Tibial nerve (tissue), 4 donors: ENCODE results near the gene OGFR. TPM values are rescaled to one million over a fixed set of nuclear protein-coding genes. Genes with fewer than 3 reads are reported as not detected.

Experiments
- DNase-seq, 2 donors: peaks; one replicate each; pipeline ENCODE4 v3.0.0-alpha.2; 2019; ENCODE audit warnings: low spot score in 2 of 2
- H3K27ac ChIP-seq, 4 donors: fragments of 200-600 bp; sonication (generic) in 3 of 4; one replicate each; pipeline ENCODE4 v1.5.1; 2017 to 2019; ENCODE audit warnings: mild to moderate bottlenecking in 1 of 4
- H3K27me3 ChIP-seq, 2 donors: fragments of 200-600 bp; sonication (generic) in 1 of 2; one replicate each; pipeline versions ENCODE4 v1.5.1 to v1.6.0; 2017 to 2019
- H3K36me3 ChIP-seq, 3 donors: fragments of 200-600 bp; sonication (generic); one replicate each; pipeline ENCODE4 v1.5.1; 2018 to 2019
- H3K4me1 ChIP-seq, 4 donors: fragments of 200-600 bp; sonication (generic) in 3 of 4; one replicate each; pipeline ENCODE4 v1.5.1; 2017 to 2019
- H3K4me3 ChIP-seq, 4 donors: fragments of 200-600 bp; sonication (generic) in 3 of 4; one replicate each; pipeline ENCODE4 v1.5.1; 2017 to 2019; ENCODE audit warnings: mild to moderate bottlenecking in 1 of 4, moderate library complexity in 1 of 4
- H3K9me3 ChIP-seq, 4 donors: fragments of 200-600 bp; sonication (generic) in 3 of 4; one replicate each; pipeline ENCODE4 v1.5.1; 2017 to 2019
- CTCF ChIP-seq, 5 experiments: fragments of 200-600 bp in 3 of 5; fragments of 450-650 bp in 2 of 5; sonication (generic) in 3 of 5; IDR thresholded peaks; one replicate each; pipeline ENCODE4 v1.5.1; 2016 to 2019; ENCODE audit warnings: antibody characterized with exemption in 5 of 5, mild to moderate bottlenecking in 3 of 5, moderate library complexity in 2 of 5
- EP300 ChIP-seq, 2 donors: sonication (generic); formaldehyde crosslinking; IDR thresholded peaks; one replicate each; pipeline ENCODE4 v1.6.1; 2017; ENCODE audit warnings: antibody characterized with exemption in 2 of 2, mild to moderate bottlenecking in 1 of 2
- POLR2A ChIP-seq, 2 donors: fragments of 450-650 bp; IDR thresholded peaks; one replicate each; pipeline ENCODE4 v1.6.1; 2017; ENCODE audit warnings: antibody characterized with exemption in 2 of 2, mild to moderate bottlenecking in 2 of 2, moderate library complexity in 2 of 2
- WGBS, 2 donors: methylation state at CpG; one replicate each; pipeline ENCODE4 v1.1.5; 2018; 5-methylcytosine and 5-hydroxymethylcytosine counted together
- total RNA-seq, 4 donors: library from RNA; depleted of rRNA; stranded (reverse); fragments of >200 nt; gene quantifications; one replicate each; pipeline ENCODE4 v1.1.0, GENCODE V29; 2016

OGFR gene
- total RNA-seq, 4 donors from 2014 or later: 67.1 to 108 (median 80.8) TPM

DNA sequence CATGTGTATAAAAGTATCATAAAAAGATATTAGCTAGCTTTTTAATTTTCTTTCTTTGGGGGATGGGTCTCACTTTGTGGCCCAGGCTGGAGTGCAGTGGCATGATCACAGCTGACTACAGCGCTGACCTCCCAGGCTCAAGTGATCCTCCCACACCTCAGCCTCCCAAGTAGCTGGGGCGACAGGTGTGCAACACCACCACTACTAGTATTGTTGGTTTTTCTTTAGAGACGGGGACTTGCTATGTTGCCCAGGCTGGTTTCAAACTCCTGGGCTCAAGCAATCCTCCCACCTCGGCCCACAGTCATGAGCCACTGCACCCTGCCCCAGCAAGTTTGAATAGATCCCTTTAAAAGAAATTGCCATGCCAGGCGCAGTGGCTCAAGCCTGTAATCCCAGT, 50.5 kb downstream of the OGFR start:
- no peak for DNase-seq
- Histone ChIP-seq H3K9me3 (no peaks in the 10 kb centered on the region), H3K36me3 (peaks cover 0 to 64% (median 0%) of the 10 kb centered on the region in 3 donors), H3K27ac (no peak overlapping the region), H3K4me1 (peaks cover 0 to 14% (median 3%) of the 10 kb centered on the region in 4 donors), H3K27me3 (no peaks in the 10 kb centered on the region), H3K4me3 (no peak overlapping the region)
- WGBS, 2 donors: 88 to 95% methylated on average over 5 of the region's 5 CpGs
- no peak for TF ChIP-seq CTCF (IDR thresholded peaks at IDR 0.05)
- no peak for TF ChIP-seq EP300 (IDR thresholded peaks at IDR 0.05)
- no peak for TF ChIP-seq POLR2A (IDR thresholded peaks at IDR 0.05)

DNA sequence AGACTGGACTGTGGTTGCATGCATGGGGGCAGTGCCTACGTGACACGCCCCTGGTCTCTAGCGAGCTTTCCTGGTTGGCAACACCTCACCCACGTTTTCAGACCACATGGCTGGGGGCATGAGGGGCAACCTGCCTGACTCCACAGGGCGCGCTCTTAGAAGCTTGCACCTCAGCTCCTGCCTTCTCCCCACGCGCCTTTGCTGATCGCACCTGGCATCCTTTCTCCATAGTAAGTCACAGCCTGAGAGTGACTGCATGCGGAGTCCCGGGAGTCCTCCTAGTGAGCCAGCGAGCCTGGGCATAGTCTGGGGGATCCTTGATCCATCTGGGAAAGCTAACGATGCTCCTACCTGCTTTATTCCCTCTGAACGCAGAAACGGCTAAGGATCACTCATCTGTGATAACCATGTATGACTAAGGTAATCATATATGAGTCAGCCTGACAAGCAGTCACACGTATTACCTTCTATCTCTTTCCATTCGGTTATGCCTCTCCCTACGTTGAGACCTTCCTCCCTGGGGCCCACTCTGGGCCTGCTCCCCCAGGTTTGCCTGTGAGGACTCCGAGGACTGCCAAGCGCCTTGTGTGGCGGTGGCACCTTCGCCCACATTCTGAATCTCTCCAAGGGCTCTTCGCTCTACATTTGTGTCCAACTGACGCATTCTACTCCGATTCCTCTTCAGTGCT, 52.4 kb downstream of the OGFR start:
- WGBS, 2 donors: 91 to 95% methylated on average over 25 of the region's 25 CpGs
- Histone ChIP-seq H3K27ac (no peak overlapping the region), H3K4me3 (no peak overlapping the region), H3K9me3 (no peaks in the 10 kb centered on the region), H3K36me3 (peaks cover 0 to 58% (median 0%) of the 10 kb centered on the region in 3 donors), H3K27me3 (no peaks in the 10 kb centered on the region), H3K4me1 (peaks cover 0 to 19% (median 10%) of the 10 kb centered on the region in 4 donors)
- no peak for DNase-seq
- no peak for TF ChIP-seq POLR2A (IDR thresholded peaks at IDR 0.05)
- no peak for TF ChIP-seq CTCF (IDR thresholded peaks at IDR 0.05)
- TF ChIP-seq EP300 (IDR thresholded peaks at IDR 0.05): no peak

DNA sequence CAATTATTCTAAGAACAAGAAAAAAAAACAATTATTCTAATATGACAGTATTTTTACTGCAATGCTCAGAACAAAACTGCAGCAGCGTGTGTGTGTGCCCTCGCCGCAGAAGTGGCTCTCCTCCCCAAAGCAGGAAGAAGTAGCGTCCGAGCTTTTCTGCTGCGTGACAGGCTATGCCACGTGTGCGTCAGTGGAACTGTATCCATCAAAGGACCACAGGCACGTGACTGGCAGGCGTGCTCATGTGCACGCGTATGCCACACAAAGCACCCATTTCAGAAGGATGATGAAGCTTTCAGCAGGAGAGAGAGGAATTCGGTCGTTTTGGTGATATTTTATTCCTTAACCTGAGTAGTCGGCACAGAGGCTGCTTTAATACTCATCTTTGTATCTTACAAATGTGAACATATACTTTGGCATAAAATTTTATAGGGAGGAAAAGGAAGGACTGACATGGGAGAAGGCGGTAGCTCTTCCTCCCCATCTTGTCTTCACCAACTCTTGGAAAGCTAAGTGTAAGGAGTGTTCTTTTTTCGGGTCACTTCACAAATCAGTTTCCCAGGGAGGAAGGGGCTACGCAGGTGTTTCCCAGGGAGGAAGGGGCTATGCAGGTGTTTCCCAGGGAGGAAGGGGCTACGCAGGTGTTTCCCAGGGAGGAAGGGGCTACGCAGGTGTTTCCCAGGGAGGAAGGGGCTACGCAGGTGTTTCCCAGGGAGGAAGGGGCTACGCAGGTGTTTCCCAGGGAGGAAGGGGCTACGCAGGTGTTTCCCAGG, 53.6 kb downstream of the OGFR start:
- peaks cover 0 to 26% (median 13%) of the 10 kb centered on the region in 4 donors for H3K4me1 ChIP-seq
- no peak overlapping the region for H3K27ac ChIP-seq
- H3K27me3 ChIP-seq: no peaks in the 10 kb centered on the region
- H3K9me3 ChIP-seq: no peaks in the 10 kb centered on the region
- no peak for TF ChIP-seq CTCF (IDR thresholded peaks at IDR 0.05)
- no peak for TF ChIP-seq EP300 (IDR thresholded peaks at IDR 0.05)
- TF ChIP-seq POLR2A (IDR thresholded peaks at IDR 0.05): no peak
- peaks cover 0 to 46% (median 0%) of the 10 kb centered on the region in 3 donors for H3K36me3 ChIP-seq
- H3K4me3 ChIP-seq: no peak overlapping the region
- no peak for DNase-seq
- 87 to 89% methylated on average over 19 to 20 of the region's 23 CpGs for WGBS, 2 donors

- WGBS, 2 donors: 87 to 92% methylated on average over 12 of the region's 12 CpGs
- no peaks in the 10 kb centered on the region for H3K27me3 ChIP-seq
- DNase-seq: no peak
- H3K4me3 ChIP-seq: no peak overlapping the region
- peaks cover 0 to 32% (median 0%) of the 10 kb centered on the region in 3 donors for H3K36me3 ChIP-seq
- TF ChIP-seq POLR2A (IDR thresholded peaks at IDR 0.05) (no peak), CTCF (IDR thresholded peaks at IDR 0.05) (no peak), EP300 (IDR thresholded peaks at IDR 0.05) (no peak)
- H3K27ac ChIP-seq: peak overlapping the region in 1 of 4 donors; percentile 73
- H3K9me3 ChIP-seq: no peaks in the 10 kb centered on the region
- H3K4me1 ChIP-seq: peaks cover 0 to 26% (median 13%) of the 10 kb centered on the region in 4 donors
Observed at GRCh38 chr20:62859721-62860120, 55.1 kb downstream of the OGFR start.
